Amygdala (tissue), 56 donors: Measurements from ENCODE around the gene NRARP.
"Not testable (repeated sequence)": the region's sequence is repeated elsewhere in the genome, so short reads cannot be mapped to it uniquely, and the experiment has no call there.

Experiments used
- DNase-seq, 56 donors: peaks; one replicate each; lab custom pipeline; 2025; lab: John Stamatoyannopoulos, UW

The NRARP gene

GRCh38 chr9:137302118-137302448 lies at the start of gene NRARP:
TSS of gene NRARP (minus strand) at chr9:137302271. CDS start at chr9:137301928, 343 bp downstream.
- peak in 55 of 56 donors; percentile 34 to 93 (median 73) for DNase-seq

- DNase-seq: no peak
Measured at GRCh38 chr9:137350696-137351584, 48.9 kb upstream of the NRARP start.

- DNase-seq: no peak
Measured at GRCh38 chr9:137349471-137350033, 47.5 kb upstream of the NRARP start.

- DNase-seq: no peak
Measured at GRCh38 chr9:137348769-137349470, 46.8 kb upstream of the NRARP start.

GRCh38 chr9:137347928-137348327 lies 45.9 kb upstream of the NRARP start:
- DNase-seq: no peak

GRCh38 chr9:137342482-137342881 lies 40.4 kb upstream of the NRARP start:
- DNase-seq: no peak

GRCh38 chr9:137341227-137341626 lies 39.2 kb upstream of the NRARP start:
- no peak for DNase-seq

- not testable (repeated sequence) for DNase-seq
Measured at GRCh38 chr9:137339908-137340462, 37.9 kb upstream of the NRARP start.

- no peak for DNase-seq
Measured at GRCh38 chr9:137339045-137339907, 37.2 kb upstream of the NRARP start.

- DNase-seq: no peak
Measured at GRCh38 chr9:137336735-137337134, 34.7 kb upstream of the NRARP start.

GRCh38 chr9:137333016-137333671 lies 31.1 kb upstream of the NRARP start:
- DNase-seq: no peak

- DNase-seq: no peak
Measured at GRCh38 chr9:137331929-137332328, 29.9 kb upstream of the NRARP start.

- DNase-seq: no peak
Measured at GRCh38 chr9:137330689-137331088, 28.6 kb upstream of the NRARP start.

- not testable (repeated sequence) for DNase-seq
Measured at GRCh38 chr9:137329590-137329989, 27.5 kb upstream of the NRARP start.

GRCh38 chr9:137327641-137328550 lies 25.8 kb upstream of the NRARP start:
- DNase-seq: not testable (repeated sequence)

GRCh38 chr9:137326445-137327065 lies 24.5 kb upstream of the NRARP start:
- DNase-seq: no peak

GRCh38 chr9:137325799-137326198 lies 23.7 kb upstream of the NRARP start:
- DNase-seq: no peak

- no peak for DNase-seq
Measured at GRCh38 chr9:137325124-137325523, 23.1 kb upstream of the NRARP start.
